Raji (cell line): ENCODE results near the gene FLNB.

Source experiments
- POLR2A ChIP-seq: IDR thresholded peaks from 2 replicates; pipeline ENCODE4 v1.6.1; 2011; ENCODE audit warnings: low read depth, low read length, control low read depth; ENCODE audit not compliant: insufficient read depth

The FLNB gene

DNA sequence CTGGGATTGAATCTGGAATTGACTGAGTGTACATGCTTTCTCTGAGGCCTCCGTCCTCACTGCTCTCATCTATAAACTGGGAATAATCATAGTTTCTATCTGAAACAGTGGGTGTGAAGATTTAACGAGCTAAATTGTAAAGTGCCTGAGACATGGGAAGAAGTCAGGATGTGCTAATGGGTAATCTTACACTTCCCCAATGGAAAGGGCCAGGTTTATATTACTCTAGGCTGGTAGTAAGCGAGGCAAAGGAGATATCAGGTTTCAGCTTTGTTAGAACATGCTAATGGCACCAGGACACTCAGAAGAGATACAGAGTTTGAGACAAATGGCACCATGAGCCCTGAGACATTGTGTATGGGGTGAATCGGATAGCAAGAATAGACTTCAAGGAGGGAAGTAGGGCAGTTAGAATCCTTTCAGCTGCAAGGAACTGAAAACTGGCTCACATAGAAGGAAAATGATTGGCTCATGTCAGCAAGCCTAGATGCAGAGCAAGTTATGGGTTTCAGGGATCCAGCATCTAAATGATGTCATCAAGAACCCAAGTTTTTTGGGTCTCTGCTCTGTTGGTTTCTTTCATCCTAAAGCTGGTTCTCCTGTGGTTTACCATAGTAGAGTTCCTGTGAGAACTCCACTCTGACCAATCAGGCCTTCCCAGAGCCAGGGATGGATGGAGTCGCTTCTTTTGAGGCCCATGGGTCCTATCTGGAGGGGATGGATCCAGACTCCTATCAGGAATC is 21.8 kb downstream of the FLNB start:
- no peak for TF ChIP-seq POLR2A

DNA sequence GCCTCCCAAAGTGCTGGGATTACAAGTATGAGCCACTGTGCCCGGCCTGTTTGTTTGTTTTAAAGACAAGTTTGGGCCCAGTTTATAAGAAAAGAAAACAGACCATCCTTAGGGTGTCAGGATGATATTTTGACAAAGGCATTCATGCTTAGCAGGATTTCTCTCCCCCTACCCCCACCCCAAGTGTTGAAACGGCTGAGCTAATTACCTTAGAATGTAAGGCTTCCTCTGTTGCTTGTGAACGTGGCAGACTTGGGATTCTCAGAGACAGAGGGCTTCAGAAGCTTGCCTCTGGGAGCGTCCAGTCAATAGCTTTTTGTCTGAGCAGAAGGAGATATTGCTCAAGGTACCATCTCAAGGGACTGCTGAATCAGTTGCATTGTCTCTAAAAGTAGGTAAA is 24.0 kb downstream of the FLNB start:
- TF ChIP-seq POLR2A, result no peak

DNA sequence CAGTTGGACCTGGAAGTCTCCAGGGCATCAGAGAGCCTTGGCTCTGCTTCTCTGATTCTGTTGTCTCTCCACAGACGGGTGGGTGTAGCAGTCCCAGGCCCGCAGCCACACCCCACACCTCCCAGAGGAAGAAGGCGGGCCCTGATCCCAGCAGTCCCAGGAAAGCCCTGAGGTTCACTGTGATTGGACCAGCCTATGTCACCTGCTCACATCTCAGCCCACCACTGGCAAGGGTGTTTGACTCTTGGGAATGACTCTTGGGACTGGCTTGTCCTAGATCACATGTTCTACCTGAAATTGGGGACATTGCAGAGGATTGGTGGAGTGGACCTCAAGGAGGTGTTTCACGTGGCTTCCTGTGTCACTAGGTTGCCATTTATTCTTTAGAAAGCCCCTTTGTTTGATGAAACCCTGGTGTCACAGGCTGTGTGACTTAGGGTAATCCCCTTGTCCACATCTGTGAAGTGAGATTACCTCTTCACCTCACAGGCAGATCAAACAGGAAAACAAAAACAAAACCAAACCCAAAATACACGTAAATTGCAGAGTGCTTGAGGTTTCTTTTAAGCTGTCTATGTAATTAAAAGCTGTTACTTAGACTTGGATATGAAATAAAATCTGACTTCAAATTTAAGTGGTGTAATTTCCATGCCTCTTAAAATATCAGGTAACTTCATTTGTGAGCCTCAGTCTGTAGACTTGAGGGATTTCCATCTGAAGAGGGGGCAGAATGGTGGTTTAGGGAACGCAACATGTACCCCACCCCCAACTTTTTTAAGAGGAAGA is 26.7 kb downstream of the FLNB start:
- no peak for TF ChIP-seq POLR2A

DNA sequence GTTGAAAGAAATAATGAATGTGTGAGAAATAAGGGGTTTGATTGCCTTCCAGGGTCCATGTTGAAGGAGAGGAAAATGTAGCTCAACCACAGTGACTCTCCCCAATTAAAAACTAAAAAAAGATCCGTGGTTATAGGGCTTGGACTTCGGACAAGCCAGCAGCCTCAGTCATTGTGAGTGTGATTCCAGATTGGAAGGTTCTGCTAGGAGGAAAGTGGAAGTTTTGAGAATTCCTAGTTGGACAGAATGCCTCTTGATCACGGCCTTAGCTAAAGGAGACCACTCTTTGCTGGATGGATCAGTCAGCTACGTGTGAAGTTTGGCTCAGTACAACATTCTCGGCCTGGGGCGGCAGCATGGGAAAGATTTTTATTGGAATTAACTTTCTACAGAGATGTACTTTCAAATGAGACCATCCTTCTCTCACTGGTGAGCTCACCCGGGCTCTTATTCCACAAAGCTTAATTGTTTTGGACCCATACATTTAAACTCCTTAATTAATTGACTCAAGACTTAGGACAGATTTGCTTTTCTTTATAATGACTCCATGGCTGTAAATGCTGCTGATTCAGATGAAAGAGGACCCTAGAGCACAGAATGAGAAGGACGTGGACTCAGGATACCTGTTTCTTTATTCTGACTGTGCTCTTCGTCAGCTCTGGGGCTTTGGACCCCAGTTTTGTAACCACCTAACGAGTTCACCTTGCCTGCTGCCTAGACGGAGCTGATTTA is 27.5 kb downstream of the FLNB start:
- TF ChIP-seq POLR2A, result no peak

DNA sequence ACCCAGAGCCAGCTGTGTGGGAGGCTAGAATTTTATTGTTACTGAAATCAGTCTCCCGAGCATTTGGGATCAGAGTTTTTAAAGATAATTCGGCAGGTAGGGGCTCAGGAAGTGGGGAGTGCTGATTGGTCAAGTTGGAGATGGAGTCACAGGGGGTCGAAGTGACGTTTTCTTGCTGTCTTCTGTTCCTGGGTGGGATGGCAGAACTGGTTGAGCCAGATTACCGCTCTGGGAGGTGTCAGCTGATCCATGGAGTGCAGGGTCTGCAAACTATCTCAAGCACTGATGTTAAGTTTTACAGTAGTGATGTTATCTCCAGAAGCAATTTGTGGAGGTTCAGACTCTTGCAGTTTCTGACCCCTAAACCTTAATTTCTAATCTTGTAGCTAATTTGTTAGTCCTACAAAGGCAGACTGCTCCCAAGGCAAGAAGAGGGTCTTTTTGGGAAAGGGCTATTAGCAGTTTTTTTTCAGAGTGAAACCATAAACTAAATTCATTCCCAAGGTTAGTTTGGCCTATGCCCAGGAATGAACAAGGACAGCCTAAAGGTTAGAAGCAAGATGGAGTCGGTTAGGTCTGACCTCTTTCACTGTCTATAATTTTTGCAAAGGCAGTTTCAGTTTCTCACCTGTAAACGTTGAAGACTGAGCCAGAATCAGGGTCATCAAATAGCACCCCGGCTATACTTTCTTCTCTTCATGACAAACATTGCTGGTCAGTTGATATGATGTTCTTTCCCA is 28.2 kb downstream of the FLNB start:
- no peak for TF ChIP-seq POLR2A

DNA sequence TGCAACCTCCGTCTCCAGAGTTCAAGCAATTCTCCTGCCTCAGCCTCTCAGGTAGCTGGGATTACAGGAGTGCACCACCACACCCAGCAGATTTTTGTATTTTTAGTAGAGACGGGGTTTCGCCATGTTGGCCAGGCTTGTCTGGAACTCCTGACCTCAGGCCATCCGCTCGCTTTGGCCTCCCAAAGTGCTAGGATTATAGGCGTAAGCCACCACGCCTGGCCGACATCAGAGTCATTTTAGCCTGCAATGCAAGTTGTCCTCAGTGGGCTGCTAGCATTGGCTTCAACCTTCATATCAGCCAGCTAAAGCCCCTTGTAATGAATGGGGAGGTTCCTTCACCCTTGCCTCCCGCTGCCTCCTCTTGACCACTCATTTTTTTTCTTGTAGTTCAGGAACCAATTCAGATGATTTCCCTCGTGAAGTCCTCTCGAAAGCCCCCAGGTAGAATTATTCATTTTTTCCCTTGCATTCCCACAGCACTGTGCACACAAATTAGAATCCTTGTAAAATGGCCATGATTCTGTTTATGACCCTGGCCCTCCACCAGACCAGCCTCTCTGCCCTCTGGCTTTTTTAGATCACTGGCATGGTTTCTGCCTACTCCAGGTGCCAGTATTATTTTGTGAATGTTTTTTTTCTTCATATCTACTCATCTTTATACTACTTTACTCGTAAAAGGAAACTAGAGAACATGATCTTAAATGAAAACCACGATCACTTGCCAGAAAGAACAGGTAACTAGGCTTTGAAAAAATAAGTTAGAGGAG is 29.1 kb downstream of the FLNB start:
- no peak for TF ChIP-seq POLR2A

DNA sequence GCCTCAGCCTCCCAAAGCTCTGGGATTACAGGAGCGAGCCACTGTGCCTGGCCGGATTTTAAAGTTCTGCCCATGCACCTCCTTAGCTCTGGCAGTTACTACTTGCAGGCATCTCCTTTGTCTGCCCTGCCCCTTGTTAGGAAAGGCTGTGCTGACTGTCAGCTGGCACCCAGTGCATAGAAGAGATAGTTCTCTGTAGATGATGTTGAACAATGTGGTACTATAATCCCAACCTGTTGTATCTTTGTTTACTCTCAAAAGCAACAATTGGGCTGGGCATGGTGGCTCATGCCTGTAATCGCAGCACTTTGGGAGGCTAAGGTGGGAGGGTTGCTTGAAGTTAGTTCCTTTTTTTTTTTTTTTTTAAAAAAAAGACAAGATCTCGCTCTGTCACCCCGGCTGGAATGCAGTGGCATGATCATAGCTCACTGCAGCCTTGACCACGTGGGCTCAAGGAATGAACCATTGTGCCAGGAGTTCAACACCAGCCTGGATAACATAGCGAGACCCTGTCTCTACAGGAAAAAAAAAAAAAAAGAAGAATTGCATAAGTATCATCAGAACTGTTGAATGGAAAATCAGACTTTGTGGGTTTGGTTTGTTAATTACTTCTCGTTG is 30.6 kb downstream of the FLNB start:
- no peak for TF ChIP-seq POLR2A

DNA sequence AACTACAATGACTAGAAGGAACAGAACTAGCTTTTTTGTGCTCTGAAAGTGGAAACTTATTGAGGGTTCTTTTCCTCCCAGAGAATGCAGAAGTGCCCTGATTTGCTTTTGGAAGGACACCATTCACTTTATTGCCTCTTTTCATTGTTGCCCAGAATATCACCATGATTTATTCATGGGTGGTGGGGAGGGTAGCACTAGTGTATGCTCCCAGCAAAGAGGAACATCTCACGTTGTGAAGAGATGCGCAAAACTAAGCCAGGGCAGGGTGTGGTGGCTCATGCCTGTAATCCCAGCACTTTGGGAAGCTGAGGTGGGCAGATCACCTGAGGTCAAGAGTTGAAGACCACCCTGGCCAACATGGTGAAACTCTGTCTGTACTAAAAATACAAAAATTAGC is 31.4 kb downstream of the FLNB start:
- TF ChIP-seq POLR2A, result no peak

DNA sequence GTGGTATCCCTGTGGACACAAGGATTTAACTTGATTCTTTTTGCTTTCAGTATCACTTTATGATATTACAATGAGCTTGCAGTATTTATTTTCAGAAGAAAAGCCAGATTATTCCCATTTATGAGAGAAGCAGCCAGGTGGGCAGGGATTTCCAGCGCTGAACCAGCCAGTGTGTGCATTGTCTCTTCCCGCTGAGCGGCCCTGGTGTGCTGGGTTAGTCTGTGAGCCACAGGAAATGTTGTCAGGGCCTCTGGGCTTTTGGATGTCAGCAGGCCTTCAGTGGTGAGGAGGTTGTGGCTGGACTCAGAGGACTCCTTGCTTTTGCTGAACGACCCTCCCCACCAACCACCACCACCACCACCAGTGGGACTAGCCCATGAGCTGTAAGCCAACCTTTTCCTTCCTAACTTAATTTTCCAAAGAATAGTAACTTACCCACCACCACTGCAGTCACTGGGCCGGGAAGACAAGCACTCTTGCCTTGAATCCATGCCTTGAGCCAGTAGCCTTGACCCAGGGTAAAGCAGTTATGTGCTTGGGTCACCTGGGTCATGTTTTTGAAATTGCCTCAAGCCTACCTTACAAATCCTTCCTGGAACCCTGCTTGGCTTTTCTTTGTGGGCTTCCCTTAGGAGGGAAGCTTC is 33.1 kb downstream of the FLNB start:
- no peak for TF ChIP-seq POLR2A

DNA sequence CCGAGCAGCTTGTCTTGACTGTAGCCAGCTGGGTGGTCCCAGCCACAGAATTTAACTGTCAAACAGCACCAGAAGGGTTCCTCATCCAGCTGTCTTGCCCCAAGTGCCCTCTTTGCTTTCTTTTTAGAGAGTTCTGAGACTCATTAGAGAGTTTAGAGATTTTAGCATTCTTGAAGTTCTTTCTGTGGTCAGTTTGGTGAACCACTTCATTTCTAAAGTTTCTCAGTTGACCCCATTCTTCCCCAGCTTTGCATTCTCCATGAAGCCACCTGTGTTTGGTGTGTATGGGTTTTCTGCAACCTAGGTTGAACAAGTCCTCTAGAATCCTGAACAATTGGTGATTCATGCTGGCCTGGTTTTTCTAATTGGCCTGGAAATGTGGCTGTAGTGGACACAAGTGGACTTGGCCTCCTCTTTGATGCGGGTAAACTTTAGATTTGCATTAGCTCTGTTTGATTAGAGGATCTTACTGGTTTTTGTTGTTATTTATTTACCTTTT is 33.7 kb downstream of the FLNB start:
- no peak for TF ChIP-seq POLR2A

DNA sequence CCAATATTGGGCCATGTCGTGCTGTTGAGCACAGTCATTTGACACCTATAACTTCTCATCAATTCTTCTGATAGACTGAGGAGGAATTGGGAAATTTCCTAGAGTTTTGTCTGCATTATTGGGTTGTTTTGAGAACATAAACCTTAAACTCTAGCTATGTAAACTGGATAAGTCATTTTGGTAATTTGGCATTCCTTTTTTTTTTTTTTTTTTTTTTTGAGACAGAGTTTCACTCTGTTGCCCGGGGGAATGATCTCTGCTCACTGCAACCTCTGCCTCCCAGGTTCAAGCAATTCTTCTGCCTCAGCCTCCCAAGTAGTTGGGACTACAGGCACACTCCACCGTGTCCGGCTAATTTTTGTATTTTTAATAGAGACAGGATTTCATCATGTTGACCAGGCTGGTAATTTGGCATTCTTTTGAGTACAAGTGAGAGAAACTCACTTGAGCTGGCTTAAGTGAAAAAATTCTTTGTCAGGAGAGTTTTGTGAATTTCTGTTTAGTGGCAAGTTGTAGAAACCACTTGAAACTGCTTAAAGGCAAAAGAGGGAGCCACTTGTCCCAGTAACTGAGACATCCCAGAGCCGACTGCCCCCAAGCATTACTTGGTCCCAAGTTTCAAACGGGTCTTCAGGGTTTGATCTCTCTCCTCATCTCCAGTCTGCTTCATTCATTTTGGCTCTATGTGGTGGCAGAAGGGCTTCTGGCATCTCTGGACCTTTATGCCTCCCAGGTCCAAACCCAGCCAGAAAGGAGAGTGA is 34.9 kb downstream of the FLNB start:
- no peak for TF ChIP-seq POLR2A

DNA sequence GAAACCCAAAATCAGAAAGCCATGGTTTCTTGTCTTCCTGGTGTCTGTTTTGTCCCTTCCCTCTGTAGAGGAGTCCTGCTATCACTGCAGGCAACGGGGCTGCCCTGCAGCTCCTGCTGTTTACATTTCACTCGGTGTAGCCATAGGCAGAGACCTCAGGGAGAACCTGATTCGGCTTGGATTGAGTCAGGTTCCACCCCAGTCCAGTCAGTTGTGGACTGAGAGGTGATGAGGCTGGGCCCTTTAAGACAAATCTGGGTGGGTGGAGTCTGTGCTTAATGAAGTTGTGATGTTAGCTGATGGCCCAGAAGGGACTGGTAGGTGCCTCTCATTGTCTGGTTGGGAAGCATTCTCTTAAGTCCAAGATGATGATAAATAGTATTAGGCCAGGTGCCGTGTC is 35.7 kb downstream of the FLNB start:
- no peak for TF ChIP-seq POLR2A
